ENCODE measurements around the gene PANX3.

Gene PANX3

DNA sequence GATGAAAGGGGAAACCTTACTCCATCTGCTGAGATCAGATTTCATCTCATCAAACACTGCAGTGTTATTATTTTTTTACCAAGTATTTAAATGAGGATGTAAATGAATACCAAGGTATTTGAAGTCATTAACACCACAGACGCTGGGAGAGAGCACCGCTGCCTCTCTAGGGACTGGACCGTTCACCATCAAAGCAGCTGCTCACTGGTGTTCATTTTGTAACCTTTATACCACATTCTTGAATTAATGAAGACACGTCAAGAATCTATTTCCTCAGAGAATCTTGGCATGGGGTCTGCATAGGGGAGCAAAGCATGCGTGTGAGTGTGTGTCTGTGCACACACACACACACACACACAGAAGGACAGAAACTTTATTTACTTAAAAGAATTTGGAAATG is 46.7 kb downstream of the PANX3 start:
- no peak for DNase-seq (ENCODE audit: low read depth)
- H3K4me3 ChIP-seq (ENCODE audit: low read length): no peak overlapping the region
- TF ChIP-seq, protein P1, sequence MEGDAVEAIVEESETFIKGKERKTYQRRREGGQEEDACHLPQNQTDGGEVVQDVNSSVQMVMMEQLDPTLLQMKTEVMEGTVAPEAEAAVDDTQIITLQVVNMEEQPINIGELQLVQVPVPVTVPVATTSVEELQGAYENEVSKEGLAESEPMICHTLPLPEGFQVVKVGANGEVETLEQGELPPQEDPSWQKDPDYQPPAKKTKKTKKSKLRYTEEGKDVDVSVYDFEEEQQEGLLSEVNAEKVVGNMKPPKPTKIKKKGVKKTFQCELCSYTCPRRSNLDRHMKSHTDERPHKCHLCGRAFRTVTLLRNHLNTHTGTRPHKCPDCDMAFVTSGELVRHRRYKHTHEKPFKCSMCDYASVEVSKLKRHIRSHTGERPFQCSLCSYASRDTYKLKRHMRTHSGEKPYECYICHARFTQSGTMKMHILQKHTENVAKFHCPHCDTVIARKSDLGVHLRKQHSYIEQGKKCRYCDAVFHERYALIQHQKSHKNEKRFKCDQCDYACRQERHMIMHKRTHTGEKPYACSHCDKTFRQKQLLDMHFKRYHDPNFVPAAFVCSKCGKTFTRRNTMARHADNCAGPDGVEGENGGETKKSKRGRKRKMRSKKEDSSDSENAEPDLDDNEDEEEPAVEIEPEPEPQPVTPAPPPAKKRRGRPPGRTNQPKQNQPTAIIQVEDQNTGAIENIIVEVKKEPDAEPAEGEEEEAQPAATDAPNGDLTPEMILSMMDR (conservative IDR thresholded peaks at IDR 0.05; ENCODE audit: low read depth, low read length): no peak

DNA sequence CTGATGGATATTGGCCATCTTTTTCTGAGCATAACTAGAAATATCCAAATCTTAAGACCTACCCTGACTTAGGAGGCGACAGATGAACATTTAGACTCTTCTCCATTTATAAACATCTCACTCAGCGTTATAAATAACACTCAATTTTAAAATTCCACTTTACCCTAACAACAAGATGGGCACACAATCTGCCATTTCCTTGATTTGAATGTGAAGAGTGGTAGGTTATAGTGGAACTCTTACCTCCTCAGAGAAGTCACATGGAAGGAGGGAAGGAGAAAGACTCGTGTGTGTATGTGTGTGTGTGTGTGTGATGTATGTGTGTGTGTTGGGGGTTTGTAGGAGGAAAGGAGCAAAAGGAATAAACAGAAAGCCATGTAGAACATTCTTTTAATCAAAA is 47.3 kb downstream of the PANX3 start:
- no peak for DNase-seq (ENCODE audit: low read depth)
- no peak overlapping the region for H3K4me3 ChIP-seq (ENCODE audit: low read length)
- TF ChIP-seq, protein P1 (conservative IDR thresholded peaks at IDR 0.05; ENCODE audit: low read depth, low read length): no peak

DNA sequence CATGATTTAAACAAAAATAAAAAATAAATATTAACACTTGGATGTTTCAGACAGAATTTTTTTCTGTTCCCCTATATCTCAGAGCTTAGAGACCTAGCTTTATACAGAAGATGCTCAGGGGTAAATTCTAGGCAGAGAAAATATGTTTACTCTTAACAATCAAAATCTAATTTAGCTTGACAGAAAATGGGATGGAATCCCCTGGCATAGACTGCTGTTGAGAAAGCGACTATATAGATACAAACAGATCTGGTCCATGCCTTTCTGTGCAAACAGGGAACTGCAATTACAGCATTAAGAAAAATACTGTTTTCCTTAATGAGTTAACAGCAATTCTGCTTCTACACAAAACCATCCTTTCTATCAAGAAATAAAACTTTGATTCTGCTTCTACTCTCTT is 47.8 kb downstream of the PANX3 start:
- no peak overlapping the region for H3K4me3 ChIP-seq (ENCODE audit: low read length)
- TF ChIP-seq, protein P1 (conservative IDR thresholded peaks at IDR 0.05; ENCODE audit: low read depth, low read length): no peak
- no peak for DNase-seq (ENCODE audit: low read depth)

DNA sequence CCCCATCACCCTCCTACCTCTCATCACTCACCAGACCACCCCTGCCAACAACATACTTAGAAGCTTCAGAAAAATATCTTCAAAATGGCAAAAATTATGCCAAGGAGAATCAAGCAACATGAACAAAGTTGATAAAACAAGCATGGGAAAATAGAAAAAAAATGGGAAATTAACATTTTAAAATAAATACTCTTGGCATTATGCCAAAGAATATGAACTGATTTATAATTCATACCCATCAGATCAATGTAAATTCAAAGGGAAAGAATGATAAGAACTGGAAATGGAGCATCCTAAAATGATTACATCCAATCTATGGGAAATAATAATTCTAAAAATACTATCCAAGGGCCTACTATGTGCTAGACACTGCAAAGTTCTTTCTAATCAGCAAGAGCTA is 50.3 kb downstream of the PANX3 start:
- DNase-seq (ENCODE audit: low read depth): no peak
- H3K4me3 ChIP-seq (ENCODE audit: low read length): no peak overlapping the region
- TF ChIP-seq, protein P1 (conservative IDR thresholded peaks at IDR 0.05; ENCODE audit: low read depth, low read length): no peak

DNA sequence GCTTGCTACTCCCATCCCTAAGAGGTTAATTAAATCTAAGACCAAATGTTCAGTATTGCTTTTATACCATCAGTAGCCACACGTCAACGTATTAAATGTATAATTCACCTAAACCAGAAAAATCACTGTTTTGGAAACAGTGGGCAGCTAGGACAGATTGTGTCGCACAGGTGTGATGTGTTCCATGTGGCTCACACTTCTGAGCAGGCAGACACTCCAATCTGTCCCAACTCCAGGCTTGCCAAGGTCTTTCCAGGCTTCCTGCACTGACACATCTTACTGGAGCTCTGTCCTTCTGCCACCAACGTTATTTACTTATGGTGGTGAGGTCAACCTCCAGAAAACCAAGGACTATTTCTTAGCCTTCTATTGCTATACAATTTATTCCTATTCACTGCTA is 50.9 kb downstream of the PANX3 start:
- DNase-seq (ENCODE audit: low read depth): no peak
- H3K4me3 ChIP-seq (ENCODE audit: low read length): no peak overlapping the region
- TF ChIP-seq, protein P1 (conservative IDR thresholded peaks at IDR 0.05; ENCODE audit: low read depth, low read length): no peak

DNA sequence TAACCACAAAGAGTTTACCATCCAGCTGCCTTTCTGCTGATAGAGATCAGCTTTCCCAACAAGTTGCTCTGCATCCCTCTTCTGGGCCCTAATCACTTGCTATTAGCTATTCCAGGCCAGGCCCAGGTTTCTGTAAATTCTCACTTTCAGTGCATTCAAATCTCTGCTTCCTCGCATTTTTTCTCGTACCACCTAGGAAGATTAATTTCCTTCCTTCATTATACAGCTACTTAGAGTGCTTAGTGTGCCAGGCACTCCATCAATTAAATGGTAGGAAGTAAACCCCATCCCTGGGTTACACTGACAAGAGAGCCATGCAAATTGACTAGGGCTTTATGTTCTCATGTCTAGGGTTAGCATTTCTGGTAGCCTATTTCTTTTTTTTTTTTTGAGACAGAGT is 52.6 kb downstream of the PANX3 start:
- TF ChIP-seq, protein P1 (conservative IDR thresholded peaks at IDR 0.05; ENCODE audit: low read depth, low read length): no peak
- DNase-seq (ENCODE audit: low read depth): peak; percentile 56
- no peak overlapping the region for H3K4me3 ChIP-seq (ENCODE audit: low read length)

DNA sequence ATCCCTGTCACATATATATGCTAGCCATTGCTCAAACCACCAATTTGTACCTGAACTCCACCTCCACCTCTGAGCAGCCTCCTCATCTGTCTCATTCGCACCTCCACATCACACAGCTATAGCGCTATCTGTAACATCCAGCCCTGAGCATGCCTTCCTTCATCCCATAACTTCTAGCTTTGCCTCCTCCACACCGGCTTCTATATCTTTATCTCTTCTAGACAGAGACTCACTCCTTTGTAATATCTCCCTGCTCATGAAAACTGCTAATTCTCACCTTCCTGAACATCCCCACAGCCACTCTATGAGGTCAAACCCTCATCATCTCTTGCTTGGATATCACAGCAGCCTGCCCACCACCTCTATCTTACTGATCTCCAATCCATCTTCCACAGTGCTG is 56.4 kb downstream of the PANX3 start:
- no peak overlapping the region for H3K4me3 ChIP-seq (ENCODE audit: low read length)
- TF ChIP-seq, protein P1 (conservative IDR thresholded peaks at IDR 0.05; ENCODE audit: low read depth, low read length): no peak
- DNase-seq (ENCODE audit: low read depth): no peak

Measured in retinal pigment epithelial cell (primary cell).